Endothelial cell of umbilical vein (primary cell): ENCODE measurements around the gene KANK4.

Experiments used
- JUN ChIP-seq: IDR thresholded peaks from 2 replicates; pipeline ENCODE4 v1.6.1; 2011; ENCODE audit warnings: borderline replicate concordance, low read depth; ENCODE audit not compliant: insufficient read length, insufficient read depth
- MYC ChIP-seq: IDR thresholded peaks from one replicate; pipeline ENCODE4 v1.6.1; 2011; ENCODE audit warnings: mild to moderate bottlenecking, low read depth, low read length
- POLR2A ChIP-seq: IDR thresholded peaks from 2 replicates; pipeline ENCODE4 v1.6.1; 2012; ENCODE audit warnings: low read depth, mild to moderate bottlenecking, control low read depth, low read length
- POLR2AphosphoS5 ChIP-seq: IDR thresholded peaks from 2 replicates; pipeline ENCODE4 v1.6.1; 2012; ENCODE audit warnings: low read depth, mild to moderate bottlenecking, control low read depth, low read length, moderate library complexity; ENCODE audit not compliant: insufficient read depth
- TF ChIP-seq, protein P1 (sequence below), 2 donors: IDR thresholded peaks; 1 replicate in 1 of 2; 2 replicates in 1 of 2; pipeline ENCODE4 v1.5.1; 2011; ENCODE audit warnings: low read length in 2 of 2, mild to moderate bottlenecking in 2 of 2, moderate library complexity in 2 of 2, control low read depth in 1 of 2, inconsistent platforms in 1 of 2, low read depth in 1 of 2; ENCODE audit not compliant: insufficient read depth in 1 of 2; ENCODE audit errors: extremely low read depth in 1 of 2

GRCh38 chr1:62187548-62187947 is 131.7 kb downstream of the KANK4 start:
- TF ChIP-seq POLR2A = no peak
- no peak for TF ChIP-seq POLR2AphosphoS5
- TF ChIP-seq, protein P1, sequence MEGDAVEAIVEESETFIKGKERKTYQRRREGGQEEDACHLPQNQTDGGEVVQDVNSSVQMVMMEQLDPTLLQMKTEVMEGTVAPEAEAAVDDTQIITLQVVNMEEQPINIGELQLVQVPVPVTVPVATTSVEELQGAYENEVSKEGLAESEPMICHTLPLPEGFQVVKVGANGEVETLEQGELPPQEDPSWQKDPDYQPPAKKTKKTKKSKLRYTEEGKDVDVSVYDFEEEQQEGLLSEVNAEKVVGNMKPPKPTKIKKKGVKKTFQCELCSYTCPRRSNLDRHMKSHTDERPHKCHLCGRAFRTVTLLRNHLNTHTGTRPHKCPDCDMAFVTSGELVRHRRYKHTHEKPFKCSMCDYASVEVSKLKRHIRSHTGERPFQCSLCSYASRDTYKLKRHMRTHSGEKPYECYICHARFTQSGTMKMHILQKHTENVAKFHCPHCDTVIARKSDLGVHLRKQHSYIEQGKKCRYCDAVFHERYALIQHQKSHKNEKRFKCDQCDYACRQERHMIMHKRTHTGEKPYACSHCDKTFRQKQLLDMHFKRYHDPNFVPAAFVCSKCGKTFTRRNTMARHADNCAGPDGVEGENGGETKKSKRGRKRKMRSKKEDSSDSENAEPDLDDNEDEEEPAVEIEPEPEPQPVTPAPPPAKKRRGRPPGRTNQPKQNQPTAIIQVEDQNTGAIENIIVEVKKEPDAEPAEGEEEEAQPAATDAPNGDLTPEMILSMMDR (IDR thresholded peaks at IDR 0.05; ENCODE audit: extremely low read depth in 1 of 2, insufficient read depth in 1 of 2, low read depth in 1 of 2, low read length in 2 of 2) = no peak
- TF ChIP-seq MYC = no peak
- TF ChIP-seq JUN = no peak
